Measurements from ENCODE around the gene HOXA4. TPM values are rescaled to one million over a fixed set of nuclear protein-coding genes. Genes with fewer than 3 reads are reported as not detected.

HOXA4 gene
- total RNA-seq, 1 donor from 2014 or later, result not detected

- Mint-ChIP-seq H3K27me3 (ENCODE audit: unreplicated experiment) (peaks cover 45% of the 10 kb centered on the region), H3K27ac (ENCODE audit: unreplicated experiment) (no peak overlapping the region), H3K9me3 (ENCODE audit: unreplicated experiment) (no peaks in the 10 kb centered on the region), H3K4me1 (ENCODE audit: unreplicated experiment) (no peaks in the 10 kb centered on the region), H3K36me3 (ENCODE audit: unreplicated experiment) (no peaks in the 10 kb centered on the region), H3K4me3 (ENCODE audit: unreplicated experiment) (no peak overlapping the region)
- no peak for DNase-seq (ENCODE audit: extremely low spot score, unreplicated experiment)
- no peak for TF ChIP-seq CTCF (IDR thresholded peaks at IDR 0.05)
These were observed 42.3 kb downstream of the HOXA4 start for GRCh38 chr7:27088002-27088922.

- TF ChIP-seq CTCF (IDR thresholded peaks at IDR 0.05), result no peak
- no peaks in the 10 kb centered on the region for H3K36me3 Mint-ChIP-seq (ENCODE audit: unreplicated experiment)
- no peak overlapping the region for H3K27ac Mint-ChIP-seq (ENCODE audit: unreplicated experiment)
- H3K4me3 Mint-ChIP-seq (ENCODE audit: unreplicated experiment), result no peak overlapping the region
- no peaks in the 10 kb centered on the region for H3K9me3 Mint-ChIP-seq (ENCODE audit: unreplicated experiment)
- H3K27me3 Mint-ChIP-seq (ENCODE audit: unreplicated experiment), result peaks cover 2% of the 10 kb centered on the region
- no peak for DNase-seq (ENCODE audit: extremely low spot score, unreplicated experiment)
- H3K4me1 Mint-ChIP-seq (ENCODE audit: unreplicated experiment), result no peaks in the 10 kb centered on the region
These were observed 46.9 kb downstream of the HOXA4 start for GRCh38 chr7:27083646-27084045.

DNA sequence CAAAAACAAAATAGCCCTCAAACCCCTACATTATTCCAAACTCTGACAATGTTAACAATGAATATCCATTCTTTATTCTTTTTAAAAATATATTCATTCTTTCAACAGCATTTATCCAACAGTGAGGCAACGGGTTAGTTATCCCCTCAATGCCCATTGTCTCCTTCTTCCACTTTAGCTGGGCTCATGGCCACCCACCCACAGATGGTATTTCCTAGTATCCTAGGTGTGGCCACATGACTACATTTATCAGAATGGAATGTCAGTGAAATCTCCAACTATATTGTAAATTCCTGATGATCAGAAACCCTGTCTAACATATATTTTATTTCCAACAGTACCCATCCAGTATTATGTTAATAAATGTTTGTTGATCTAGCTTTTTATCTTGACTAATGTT lies 48.4 kb downstream of the HOXA4 start:
- Mint-ChIP-seq H3K9me3 (ENCODE audit: unreplicated experiment) (no peaks in the 10 kb centered on the region), H3K27ac (ENCODE audit: unreplicated experiment) (no peak overlapping the region), H3K27me3 (ENCODE audit: unreplicated experiment) (peaks cover 2% of the 10 kb centered on the region), H3K4me3 (ENCODE audit: unreplicated experiment) (no peak overlapping the region), H3K4me1 (ENCODE audit: unreplicated experiment) (no peaks in the 10 kb centered on the region), H3K36me3 (ENCODE audit: unreplicated experiment) (no peaks in the 10 kb centered on the region)
- no peak for DNase-seq (ENCODE audit: extremely low spot score, unreplicated experiment)
- TF ChIP-seq CTCF (IDR thresholded peaks at IDR 0.05), result no peak

- Mint-ChIP-seq H3K9me3 (ENCODE audit: unreplicated experiment) (peaks cover 5% of the 10 kb centered on the region), H3K4me3 (ENCODE audit: unreplicated experiment) (no peak overlapping the region), H3K27ac (ENCODE audit: unreplicated experiment) (no peak overlapping the region), H3K4me1 (ENCODE audit: unreplicated experiment) (no peaks in the 10 kb centered on the region), H3K27me3 (ENCODE audit: unreplicated experiment) (peaks cover 2% of the 10 kb centered on the region), H3K36me3 (ENCODE audit: unreplicated experiment) (no peaks in the 10 kb centered on the region)
- no peak for DNase-seq (ENCODE audit: extremely low spot score, unreplicated experiment)
- TF ChIP-seq CTCF (IDR thresholded peaks at IDR 0.05), result no peak
These were observed 49.6 kb downstream of the HOXA4 start for GRCh38 chr7:27080844-27081436.
